NCI-H524 (cell line): ENCODE results near the gene AIG1.

ENCODE experiments used
- DNase-seq, 2 experiments: peaks; one replicate each; lab custom pipeline; 2025; lab: John Stamatoyannopoulos, UW

AIG1 gene

DNA sequence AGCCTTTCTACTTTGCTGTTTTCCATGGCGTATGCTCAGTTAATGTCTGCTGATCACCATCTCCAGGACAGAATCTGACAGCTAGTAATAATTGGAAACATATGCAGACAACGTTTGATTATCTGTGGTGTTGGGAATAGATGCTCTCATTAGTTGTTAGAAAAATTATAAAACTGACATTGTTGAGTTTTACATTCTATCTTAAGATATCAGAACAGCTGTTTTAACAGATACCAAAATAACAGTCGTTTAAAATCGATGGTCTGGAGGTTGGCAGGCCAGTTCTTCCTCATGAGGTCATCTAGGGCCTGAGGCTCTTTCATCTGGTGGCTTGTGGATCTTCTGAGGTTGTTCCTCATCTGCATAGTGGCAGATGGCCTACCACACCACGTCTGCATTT is 137.6 kb downstream of the AIG1 start:
- no peak for DNase-seq

DNA sequence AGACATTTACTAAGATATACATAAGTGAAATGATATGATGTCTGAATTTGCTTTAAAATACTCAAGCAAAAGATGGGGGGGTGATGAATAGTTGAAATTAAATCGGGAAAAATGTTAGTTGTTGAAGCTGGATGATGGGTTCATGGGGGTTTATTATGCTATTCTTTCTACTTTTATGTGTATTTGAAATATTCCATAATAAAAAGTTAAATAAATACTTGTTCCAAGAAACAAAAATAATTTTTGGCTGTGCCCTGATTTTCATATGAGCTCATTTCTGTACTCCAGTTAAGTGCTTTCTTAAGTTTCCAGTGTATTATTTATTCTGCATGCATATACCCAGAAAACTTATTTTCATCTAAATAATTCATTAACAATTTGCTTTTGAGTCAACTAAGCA is 138.6 kb downstream of the AIG1 start:
- no peak for DNase-seq

DNA sequence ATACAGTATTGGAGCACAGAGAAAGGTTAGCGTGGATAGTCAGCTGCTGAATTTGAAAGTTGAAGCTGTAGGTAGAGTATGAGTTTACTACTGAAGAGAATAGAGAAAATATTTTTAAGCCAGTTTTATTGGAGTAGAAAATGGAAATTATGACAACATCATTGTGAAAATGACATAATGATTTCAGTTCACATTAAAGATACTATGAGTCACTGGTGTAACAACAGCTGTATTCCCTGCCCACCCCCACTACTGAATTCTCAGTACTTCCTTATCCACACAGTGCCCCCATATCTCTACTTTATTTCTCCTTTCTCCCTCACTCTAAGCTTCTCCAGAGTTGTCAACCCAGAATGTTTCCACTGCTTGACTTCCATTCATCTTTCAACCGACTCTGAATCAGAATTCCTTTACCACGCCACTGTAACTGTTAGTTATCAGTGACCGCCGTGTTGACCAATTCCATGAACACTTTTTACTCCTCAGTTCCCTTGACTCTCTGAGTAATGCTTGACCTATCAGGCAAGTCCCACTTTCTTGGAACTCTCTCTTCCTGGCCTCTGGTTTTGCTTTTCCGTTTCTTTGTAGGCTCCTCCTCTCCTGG is 139.6 kb downstream of the AIG1 start:
- no peak for DNase-seq

DNA sequence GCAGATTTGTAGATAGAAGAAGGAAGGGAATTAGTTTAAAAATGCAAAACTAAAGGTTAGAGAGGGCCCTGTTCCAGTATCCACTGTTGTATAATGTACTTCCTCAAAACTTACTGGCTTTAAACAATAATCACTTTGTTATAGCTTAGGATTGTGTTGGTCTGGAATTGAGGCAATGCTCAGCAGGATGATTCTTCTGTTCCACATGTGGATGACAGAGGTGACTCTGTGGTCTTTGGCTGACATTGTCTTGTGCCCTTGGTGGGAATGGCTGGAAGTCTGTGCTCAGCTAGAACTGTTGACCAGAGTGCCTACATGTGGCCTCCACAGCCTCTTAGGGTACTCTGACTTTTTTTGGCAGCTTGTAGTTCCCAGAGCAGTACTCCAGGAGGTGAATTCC is 143.4 kb downstream of the AIG1 start:
- DNase-seq = no peak

DNA sequence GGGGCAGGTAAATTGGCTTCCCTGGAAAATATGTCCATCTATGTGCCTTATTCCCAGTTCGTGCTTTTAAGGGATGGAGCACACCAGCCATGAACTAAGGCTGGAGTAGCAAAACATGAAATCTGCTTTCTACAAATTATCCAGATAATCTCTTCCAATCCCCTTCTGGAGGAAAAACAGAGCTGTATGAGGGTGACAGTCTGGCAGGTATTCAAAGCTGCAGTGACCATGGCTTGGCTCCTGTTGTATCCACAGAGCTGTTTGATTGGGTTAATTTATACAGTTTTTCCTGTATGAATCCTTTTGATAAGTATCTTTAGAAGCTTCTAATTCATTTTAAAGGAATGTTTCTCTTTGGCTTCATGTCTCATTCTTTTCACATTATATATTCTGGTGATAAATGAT is 144.4 kb downstream of the AIG1 start:
- DNase-seq = no peak

DNA sequence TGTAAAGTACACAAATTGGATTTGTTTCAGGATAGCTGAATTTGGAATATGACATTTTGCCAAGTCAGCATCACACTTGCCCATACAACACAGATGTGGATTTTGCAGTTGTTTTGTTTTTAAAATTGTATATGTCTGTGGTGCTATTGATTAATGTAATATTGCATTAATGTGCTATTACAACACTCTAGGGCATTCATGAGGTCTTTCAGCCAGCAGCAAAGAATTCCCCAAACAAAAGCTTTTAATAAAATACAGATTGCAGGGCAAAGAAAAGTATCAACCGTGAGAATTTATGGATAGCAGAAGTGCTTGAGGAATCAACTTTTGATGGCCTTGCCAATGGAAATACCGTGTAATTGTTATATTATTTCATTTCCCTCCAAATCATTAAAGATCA is 144.9 kb downstream of the AIG1 start:
- no peak for DNase-seq

GRCh38 chr6:143205991-143206390 is 145.3 kb downstream of the AIG1 start:
- no peak for DNase-seq

DNA sequence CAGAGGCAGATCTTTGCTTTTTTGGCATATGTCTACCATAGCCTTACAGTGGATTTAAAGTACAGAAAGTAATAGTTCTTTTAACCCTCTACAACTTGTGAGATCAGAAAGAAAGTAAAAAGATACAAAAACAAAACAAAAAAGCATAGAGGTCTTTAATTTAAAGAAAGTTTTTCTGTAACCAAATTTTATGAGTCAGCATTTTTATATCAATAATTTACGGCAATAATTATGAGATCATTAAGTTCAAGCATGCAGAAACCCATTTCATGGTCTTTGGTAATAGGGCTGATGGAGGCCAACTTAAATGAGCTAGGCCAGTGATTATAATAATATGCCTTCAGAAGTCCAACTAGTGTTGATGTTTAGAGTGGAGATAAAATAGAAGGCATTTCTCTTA is 145.9 kb downstream of the AIG1 start:
- no peak for DNase-seq

DNA sequence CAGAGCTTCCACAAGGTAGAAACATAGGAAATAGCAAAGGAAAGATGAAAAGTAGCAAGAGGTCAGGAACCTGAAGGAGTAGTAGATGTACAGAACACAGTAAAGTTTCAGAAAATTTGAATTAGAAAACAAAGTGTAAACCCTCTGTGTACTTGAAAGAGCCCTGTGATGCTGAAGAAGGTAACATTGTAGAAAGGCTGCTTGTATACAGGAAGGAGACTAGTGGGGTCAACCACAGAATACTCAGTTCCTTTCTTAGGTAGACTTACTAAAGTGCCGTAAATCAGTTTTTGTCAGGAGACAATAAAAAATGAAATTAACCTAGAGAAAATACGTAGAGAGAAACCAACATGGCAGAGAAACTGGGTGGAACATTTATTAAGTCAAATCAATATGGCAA is 149.7 kb downstream of the AIG1 start:
- no peak for DNase-seq

GRCh38 chr6:143213859-143214376 is 153.2 kb downstream of the AIG1 start:
- DNase-seq = no peak

DNA sequence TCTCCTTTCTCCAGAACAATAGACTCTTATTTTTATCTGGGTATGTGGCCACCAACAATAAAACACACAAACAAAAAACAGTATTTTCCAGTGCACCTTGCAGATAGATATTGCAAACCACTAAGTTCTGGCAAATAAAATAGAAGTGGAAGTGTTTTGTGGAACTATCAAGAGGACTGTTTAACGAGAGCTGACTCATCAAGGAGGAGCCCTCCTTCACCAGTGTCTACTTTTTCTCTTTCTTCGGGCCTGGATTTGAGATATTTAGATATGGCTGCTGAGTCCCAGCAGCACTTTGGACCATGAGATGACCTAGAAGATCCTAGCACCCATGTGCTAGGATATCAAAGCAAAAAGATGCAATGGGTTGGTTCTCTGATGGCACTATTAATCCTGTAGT is 154.7 kb downstream of the AIG1 start:
- DNase-seq = no peak

- DNase-seq = no peak
Measured at GRCh38 chr6:143215771-143216170, 155.1 kb downstream of the AIG1 start.

- DNase-seq = no peak
Measured at GRCh38 chr6:143218233-143218632, 157.5 kb downstream of the AIG1 start.

DNA sequence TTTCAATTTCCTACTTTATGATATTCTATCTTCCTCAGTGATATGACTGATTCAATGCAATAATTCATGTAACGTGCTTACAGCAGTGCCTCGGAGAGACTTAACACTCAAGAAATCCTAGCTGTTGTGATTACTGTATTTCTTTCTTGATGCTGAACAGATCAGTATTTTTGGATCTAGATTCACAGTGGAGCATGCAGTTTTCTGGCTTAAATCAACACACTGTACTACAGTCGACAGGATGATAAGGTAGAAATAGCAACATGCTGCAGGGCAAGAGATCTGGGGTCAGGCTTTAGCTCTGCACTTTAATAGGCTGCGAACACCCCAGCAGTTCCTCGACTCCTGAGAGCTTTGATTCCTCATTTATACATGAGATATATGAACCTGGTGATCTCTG is 161.0 kb downstream of the AIG1 start:
- no peak for DNase-seq

- no peak for DNase-seq
Measured at GRCh38 chr6:143222310-143222709, 161.6 kb downstream of the AIG1 start.

- no peak for DNase-seq
Measured at GRCh38 chr6:143222801-143223231, 162.1 kb downstream of the AIG1 start.

- DNase-seq = no peak
Measured at GRCh38 chr6:143223895-143224294, 163.2 kb downstream of the AIG1 start.

- DNase-seq = no peak
Measured at GRCh38 chr6:143224516-143224915, 163.8 kb downstream of the AIG1 start.

- no peak for DNase-seq
Measured at GRCh38 chr6:143225929-143226328, 165.2 kb downstream of the AIG1 start.

DNA sequence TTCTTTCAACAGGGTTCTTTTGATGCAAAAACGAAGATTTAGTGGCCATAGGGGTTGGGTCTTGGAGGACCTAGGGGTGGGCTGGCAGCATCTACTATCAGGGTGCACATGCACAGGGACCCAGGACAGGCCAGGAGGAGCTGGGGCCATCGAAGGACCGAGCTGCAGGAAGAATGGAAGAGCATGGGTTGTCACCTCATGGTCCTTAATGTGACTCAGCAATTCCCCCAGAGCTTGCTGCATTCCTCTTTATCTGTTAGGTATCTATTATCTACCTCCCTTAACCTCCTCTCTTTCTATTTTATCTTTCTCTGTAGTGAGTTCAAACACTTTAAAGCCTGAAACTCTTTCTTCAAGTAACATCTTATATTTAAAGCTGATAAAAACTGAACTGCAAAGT is 167.0 kb downstream of the AIG1 start:
- no peak for DNase-seq

GRCh38 chr6:143229400-143229799 is 168.7 kb downstream of the AIG1 start:
- DNase-seq = no peak

DNA sequence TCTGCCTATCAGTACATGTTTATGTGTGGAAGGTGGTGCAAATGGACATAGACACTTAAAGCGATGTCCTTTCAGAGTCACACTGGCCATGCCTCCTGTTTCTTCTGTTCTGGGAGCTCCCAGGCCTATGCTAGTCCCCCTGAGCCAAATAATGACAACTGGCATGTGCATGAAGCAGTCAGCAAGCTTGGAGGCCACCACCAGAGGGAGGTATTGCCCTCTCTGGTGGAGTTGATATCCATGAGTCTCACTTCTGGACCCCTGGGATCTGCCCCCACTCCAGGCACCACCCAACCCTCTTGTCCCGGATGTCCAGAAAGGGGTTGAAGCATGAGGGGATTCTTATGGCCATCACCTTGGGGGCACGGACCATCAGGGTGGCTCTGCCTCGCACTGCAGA is 172.2 kb downstream of the AIG1 start:
- peak; percentile 31 to 71 for DNase-seq

DNA sequence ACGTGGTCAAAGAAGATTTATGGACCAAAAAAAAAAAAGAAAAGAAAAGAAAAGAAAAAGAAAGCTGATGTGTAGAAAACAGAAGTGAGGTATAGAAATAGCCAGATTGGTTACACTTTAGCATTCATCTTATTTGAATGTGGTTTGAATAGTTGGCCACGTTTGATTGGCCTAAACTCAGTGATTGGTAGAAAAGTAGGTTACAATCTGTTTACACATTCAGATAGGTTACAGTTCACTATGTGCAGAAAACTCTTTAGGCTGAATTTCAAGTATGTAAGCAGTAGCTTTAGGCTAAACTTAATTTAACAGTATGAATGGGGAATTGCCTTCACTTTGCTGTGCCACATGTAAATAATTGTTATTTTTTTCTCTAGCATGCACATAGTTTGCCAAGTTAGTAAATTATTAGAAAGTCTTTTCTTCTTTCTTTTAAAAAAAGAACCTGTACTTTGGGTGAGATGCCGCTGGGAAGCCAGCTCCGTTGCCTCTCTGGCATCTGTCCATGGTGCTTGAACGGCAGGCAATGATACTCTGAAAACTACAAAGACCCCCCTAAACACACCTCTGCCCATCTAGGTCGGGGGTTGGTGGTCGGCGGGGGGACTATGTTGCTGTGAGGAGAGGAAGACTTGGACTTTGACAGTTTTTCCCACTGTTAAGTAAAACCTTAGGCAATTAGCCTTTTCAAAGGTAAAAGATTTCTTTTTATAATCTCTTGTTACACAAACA is 173.0 kb downstream of the AIG1 start:
- no peak for DNase-seq

GRCh38 chr6:143234734-143235133 is 174.0 kb downstream of the AIG1 start:
- DNase-seq = no peak
